Measurements from ENCODE around the gene ENDOV. TPM values are rescaled to one million over a fixed set of nuclear protein-coding genes. Genes with fewer than 3 reads are reported as not detected.

ENDOV gene
- total RNA-seq, 1 donor from 2014 or later: 11.8 TPM

- H3K4me1 ChIP-seq: peaks cover 19% of the 10 kb centered on the region
- intact Hi-C loops (cut with DNase I): loop anchor here (10.0 kb wide), 1 partner anchor 414 kb away; no protein-coding TSS in a partner anchor
- no peak overlapping the region for H3K27ac ChIP-seq
- no peak for DNase-seq (ENCODE audit: extremely low spot score in 2 of 2)
- H3K9me3 ChIP-seq: no peaks in the 10 kb centered on the region
- TF ChIP-seq, protein P1, sequence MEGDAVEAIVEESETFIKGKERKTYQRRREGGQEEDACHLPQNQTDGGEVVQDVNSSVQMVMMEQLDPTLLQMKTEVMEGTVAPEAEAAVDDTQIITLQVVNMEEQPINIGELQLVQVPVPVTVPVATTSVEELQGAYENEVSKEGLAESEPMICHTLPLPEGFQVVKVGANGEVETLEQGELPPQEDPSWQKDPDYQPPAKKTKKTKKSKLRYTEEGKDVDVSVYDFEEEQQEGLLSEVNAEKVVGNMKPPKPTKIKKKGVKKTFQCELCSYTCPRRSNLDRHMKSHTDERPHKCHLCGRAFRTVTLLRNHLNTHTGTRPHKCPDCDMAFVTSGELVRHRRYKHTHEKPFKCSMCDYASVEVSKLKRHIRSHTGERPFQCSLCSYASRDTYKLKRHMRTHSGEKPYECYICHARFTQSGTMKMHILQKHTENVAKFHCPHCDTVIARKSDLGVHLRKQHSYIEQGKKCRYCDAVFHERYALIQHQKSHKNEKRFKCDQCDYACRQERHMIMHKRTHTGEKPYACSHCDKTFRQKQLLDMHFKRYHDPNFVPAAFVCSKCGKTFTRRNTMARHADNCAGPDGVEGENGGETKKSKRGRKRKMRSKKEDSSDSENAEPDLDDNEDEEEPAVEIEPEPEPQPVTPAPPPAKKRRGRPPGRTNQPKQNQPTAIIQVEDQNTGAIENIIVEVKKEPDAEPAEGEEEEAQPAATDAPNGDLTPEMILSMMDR (IDR thresholded peaks at IDR 0.05): no peak
- TF ChIP-seq POLR2A (IDR thresholded peaks at IDR 0.05) (no peak), POLR2AphosphoS5 (IDR thresholded peaks at IDR 0.05; ENCODE audit: insufficient read depth in 1 of 2, low read depth in 1 of 2) (no peak)
- no peaks in the 10 kb centered on the region for H3K36me3 ChIP-seq
- no peak overlapping the region for H3K4me3 ChIP-seq
- H3K27me3 ChIP-seq: no peaks in the 10 kb centered on the region
Measured at GRCh38 chr17:80451104-80451775, 36.3 kb downstream of the ENDOV start.

DNA sequence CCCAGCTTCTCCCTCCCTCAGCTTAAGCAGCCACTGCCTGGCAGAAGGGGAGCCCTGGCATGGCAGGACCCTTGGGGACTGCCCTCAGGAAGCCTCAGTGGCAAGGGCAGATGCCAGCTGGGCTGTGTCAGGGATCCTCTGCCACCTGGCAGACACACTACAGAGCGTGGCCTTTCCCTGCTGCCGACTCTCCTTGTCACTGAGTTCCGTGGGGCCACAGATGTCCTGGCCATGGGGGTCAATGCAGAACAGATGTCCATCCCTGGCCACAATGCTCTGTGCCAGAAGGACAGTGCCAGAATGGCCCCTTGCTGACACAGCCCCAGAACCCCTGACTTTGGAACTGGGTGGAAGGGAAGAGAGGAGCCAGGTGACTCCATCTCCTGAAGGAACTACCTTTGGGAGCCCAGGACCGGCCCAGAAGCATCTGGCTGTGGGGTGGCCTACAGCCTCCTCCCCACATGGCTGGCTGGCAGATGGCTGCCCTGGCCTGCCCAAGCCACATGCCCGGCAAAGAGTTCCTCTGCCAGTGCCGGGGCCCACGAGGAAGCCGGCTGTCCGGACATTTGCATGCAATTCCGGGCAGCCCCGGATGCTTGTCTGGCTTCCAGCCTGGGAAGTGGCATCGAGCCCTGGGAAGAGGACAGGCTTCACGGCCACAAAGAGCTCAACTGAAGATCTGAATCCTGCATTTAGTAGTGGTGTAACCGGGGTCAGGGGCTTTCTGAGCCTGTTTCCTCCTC is 37.4 kb downstream of the ENDOV start:
- intact Hi-C loops (cut with DNase I): loop anchor here (10.0 kb wide), 1 partner anchor 412 kb away; no protein-coding TSS in a partner anchor
- TF ChIP-seq, protein P1 (IDR thresholded peaks at IDR 0.05): no peak
- no peak overlapping the region for H3K27ac ChIP-seq
- H3K36me3 ChIP-seq: no peaks in the 10 kb centered on the region
- H3K27me3 ChIP-seq: no peaks in the 10 kb centered on the region
- peaks cover 30% of the 10 kb centered on the region for H3K4me1 ChIP-seq
- no peak for DNase-seq (ENCODE audit: extremely low spot score in 2 of 2)
- H3K4me3 ChIP-seq: no peak overlapping the region
- H3K9me3 ChIP-seq: no peaks in the 10 kb centered on the region

DNA sequence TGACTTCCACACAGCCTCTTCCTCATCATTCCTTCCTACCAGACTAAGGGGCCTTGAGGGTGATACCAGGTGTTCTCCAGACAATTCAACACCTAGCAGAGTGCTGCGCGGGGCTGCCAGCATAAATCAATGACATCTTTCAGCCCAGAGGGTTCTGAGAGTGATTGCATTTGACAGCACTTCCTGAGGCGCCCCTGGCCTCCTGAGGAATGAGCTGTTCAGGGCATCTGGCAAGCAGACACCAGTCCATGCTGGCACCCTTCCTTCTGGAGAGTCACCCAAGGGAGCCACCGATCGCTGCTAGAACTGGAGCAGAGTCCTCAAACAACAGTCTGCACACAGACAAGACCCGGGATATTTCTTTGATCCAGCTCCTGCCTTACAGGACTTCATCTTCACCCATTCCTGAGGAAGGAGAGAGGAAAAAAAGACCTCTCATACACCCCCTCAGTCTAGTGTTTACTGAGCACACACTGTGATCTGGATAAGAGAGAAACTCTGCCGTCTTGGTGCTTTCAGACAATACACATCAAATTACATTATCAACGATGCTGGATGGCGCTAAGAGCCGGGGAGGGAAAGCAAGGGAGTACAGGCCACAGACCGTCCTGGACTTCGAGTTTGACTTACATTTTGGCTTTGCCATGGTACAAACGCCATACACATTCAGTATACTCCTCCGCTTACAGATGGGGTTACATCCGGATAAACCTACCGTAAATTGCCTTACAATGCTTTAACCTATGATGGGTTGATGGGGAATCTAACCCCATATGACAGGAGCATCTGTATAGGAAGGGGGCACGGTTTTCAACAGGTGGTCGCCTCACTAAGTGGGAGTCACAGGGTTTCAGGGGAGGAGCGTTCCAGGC is 38.4 kb downstream of the ENDOV start:
- Histone ChIP-seq H3K4me3 (peak overlapping the region in 1 of 2 donors; percentile 73), H3K9me3 (no peaks in the 10 kb centered on the region), H3K27ac (peak overlapping the region; percentile 93), H3K36me3 (no peaks in the 10 kb centered on the region), H3K4me1 (peaks cover 35% of the 10 kb centered on the region), H3K27me3 (no peaks in the 10 kb centered on the region)
- TF ChIP-seq POLR2AphosphoS5 (IDR thresholded peaks at IDR 0.05; ENCODE audit: insufficient read depth in 1 of 2, low read depth in 1 of 2) (no peak), POLR2A (IDR thresholded peaks at IDR 0.05) (no peak)
- TF ChIP-seq, protein P1 (IDR thresholded peaks at IDR 0.05): no peak
- no peak for DNase-seq (ENCODE audit: extremely low spot score in 2 of 2)
- intact Hi-C loops (cut with DNase I): loop anchor here (10.0 kb wide), 1 partner anchor 411 kb away; no protein-coding TSS in a partner anchor

DNA sequence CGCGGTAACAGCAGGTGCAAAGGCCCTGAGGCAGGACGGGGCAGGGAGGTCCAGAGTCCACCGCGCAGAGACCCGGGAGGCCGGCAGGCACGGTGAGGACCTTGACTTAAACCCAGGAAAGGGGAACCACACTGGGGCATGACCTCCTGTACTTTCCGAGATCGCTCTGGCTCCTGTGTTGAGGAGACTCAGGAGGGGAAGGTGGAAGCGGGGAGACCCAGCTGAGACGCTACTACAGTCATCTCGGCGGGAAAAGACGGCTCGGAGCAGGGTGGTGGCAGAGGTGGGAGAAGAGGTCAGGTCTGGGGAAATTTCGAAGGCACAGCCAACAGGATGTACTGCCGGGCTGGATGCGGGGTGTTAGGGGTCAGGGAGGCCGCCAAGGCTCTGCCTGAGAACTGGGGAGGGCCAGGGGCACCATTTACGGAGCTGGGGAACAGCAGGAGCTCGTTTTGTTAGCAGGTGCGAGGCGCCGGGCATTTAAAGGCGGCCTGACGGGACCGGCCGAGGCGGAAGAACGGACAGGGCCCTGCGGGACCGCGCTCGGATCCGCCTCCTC is 39.1 kb downstream of the ENDOV start:
- Histone ChIP-seq H3K27ac (peak overlapping the region; percentile 93), H3K4me1 (peaks cover 35% of the 10 kb centered on the region), H3K27me3 (no peaks in the 10 kb centered on the region), H3K9me3 (no peaks in the 10 kb centered on the region), H3K4me3 (peak overlapping the region; percentile 73 to 90), H3K36me3 (no peaks in the 10 kb centered on the region)
- TF ChIP-seq POLR2AphosphoS5 (IDR thresholded peaks at IDR 0.05; ENCODE audit: insufficient read depth in 1 of 2, low read depth in 1 of 2): no peak
- TF ChIP-seq POLR2A (IDR thresholded peaks at IDR 0.05): no peak
- TF ChIP-seq, protein P1 (IDR thresholded peaks at IDR 0.05): no peak
- DNase-seq (ENCODE audit: extremely low spot score in 2 of 2): no peak
- intact Hi-C loops (cut with DNase I): loop anchor here (10.0 kb wide), 1 partner anchor 411 kb away; no protein-coding TSS in a partner anchor
